ENCODE data around the gene LRRN2. TPM values are rescaled to one million over a fixed set of nuclear protein-coding genes. Genes with fewer than 3 reads are reported as not detected.

Gene LRRN2
- total and polyA plus RNA-seq, 9 of the 15 experiments (the other 6 are each of a cell fraction or from before 2014, with no cell fraction given) = 0.05 TPM; not detected in 8

- no peak for TF ChIP-seq ZNF644 (tag; IDR thresholded peaks at IDR 0.05; ENCODE audit: low read depth)
- no peak for TF ChIP-seq CEBPB (tag; IDR thresholded peaks at IDR 0.05)
- TF ChIP-seq DACH1 (IDR thresholded peaks at IDR 0.05; ENCODE audit: partially characterized antibody) = peak; percentile 51
- TF ChIP-seq SMC3 (conservative IDR thresholded peaks at IDR 0.05; ENCODE audit: insufficient read depth, low read depth, low read length) = no peak
- no peak for TF ChIP-seq ZFX (CRISPR knock-in tag; IDR thresholded peaks at IDR 0.05)
- no peak for TF ChIP-seq STAT5A (IDR thresholded peaks at IDR 0.05; ENCODE audit: borderline replicate concordance, low read length)
- TF ChIP-seq RBM14 (IDR thresholded peaks at IDR 0.05; ENCODE audit: borderline replicate concordance, insufficient read depth, low read depth, low read length) = no peak
- TF ChIP-seq GATAD2B (IDR thresholded peaks at IDR 0.05; ENCODE audit: borderline replicate concordance) = no peak
- no peak for TF ChIP-seq ASH1L (IDR thresholded peaks at IDR 0.05; ENCODE audit: borderline replicate concordance, low read depth, partially characterized antibody)
- TF ChIP-seq NELFE (IDR thresholded peaks at IDR 0.05; ENCODE audit: insufficient read depth, insufficient read length) = no peak
- TF ChIP-seq RBFOX2 (IDR thresholded peaks at IDR 0.05; ENCODE audit: low read depth, low read length) = 0 out of 2 replicates have a peak, but pooled peaks have one; percentile 19
- no peak for TF ChIP-seq SAFB (IDR thresholded peaks at IDR 0.05; ENCODE audit: borderline replicate concordance, low read depth, low read length)
- no peak for TF ChIP-seq SLC30A9 (CRISPR knock-in tag; IDR thresholded peaks at IDR 0.05)
- TF ChIP-seq RBM15 (IDR thresholded peaks at IDR 0.05; ENCODE audit: insufficient read depth, low read length) = no peak
- no peak for TF ChIP-seq ZNF764 (CRISPR knock-in tag; IDR thresholded peaks at IDR 0.05; ENCODE audit: low read depth)
- TF ChIP-seq RBM39 (optimal IDR thresholded peaks at IDR 0.05; ENCODE audit: low read depth, low read length) = no peak
- no peak for TF ChIP-seq RBBP5 (IDR thresholded peaks at IDR 0.05; ENCODE audit: borderline replicate concordance, insufficient read depth, low read length, poor library complexity, severe bottlenecking)
- TF ChIP-seq XRCC4 (IDR thresholded peaks at IDR 0.05; ENCODE audit: extremely low read depth, insufficient read depth, insufficient read length) = no peak
- no peak for TF ChIP-seq ZNF77 (CRISPR knock-in tag; IDR thresholded peaks at IDR 0.05)
- TF ChIP-seq HDAC6 (IDR thresholded peaks at IDR 0.05; ENCODE audit: low read depth, low read length) = no peak
- no peak for TF ChIP-seq U2AF2 (optimal IDR thresholded peaks at IDR 0.05; ENCODE audit: low read depth, low read length)
- TF ChIP-seq KDM5B (IDR thresholded peaks at IDR 0.05; ENCODE audit: insufficient replicate concordance, low read depth, low read length) = no peak
- TF ChIP-seq KLF10 (CRISPR knock-in tag; IDR thresholded peaks at IDR 0.05) = no peak
- TF ChIP-seq NRF1 (conservative IDR thresholded peaks at IDR 0.05 in 1 of 2, IDR thresholded peaks at IDR 0.05 in 1 of 2) = 0 out of 4 replicates have a peak, but pooled peaks have one; percentile 28 to 38
- TF ChIP-seq, protein P1, sequence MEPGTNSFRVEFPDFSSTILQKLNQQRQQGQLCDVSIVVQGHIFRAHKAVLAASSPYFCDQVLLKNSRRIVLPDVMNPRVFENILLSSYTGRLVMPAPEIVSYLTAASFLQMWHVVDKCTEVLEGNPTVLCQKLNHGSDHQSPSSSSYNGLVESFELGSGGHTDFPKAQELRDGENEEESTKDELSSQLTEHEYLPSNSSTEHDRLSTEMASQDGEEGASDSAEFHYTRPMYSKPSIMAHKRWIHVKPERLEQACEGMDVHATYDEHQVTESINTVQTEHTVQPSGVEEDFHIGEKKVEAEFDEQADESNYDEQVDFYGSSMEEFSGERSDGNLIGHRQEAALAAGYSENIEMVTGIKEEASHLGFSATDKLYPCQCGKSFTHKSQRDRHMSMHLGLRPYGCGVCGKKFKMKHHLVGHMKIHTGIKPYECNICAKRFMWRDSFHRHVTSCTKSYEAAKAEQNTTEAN (CRISPR knock-in tag; IDR thresholded peaks at IDR 0.05) = no peak
- no peak for TF ChIP-seq RBM22 (IDR thresholded peaks at IDR 0.05; ENCODE audit: low read depth, low read length, poor library complexity, severe bottlenecking)
- no peak for TF ChIP-seq ZNF134 (CRISPR knock-in tag; conservative IDR thresholded peaks at IDR 0.05)
- TF ChIP-seq ZNF445 (CRISPR knock-in tag; IDR thresholded peaks at IDR 0.05; ENCODE audit: low read depth) = no peak
- no peak for TF ChIP-seq RFX7 (CRISPR knock-in tag; IDR thresholded peaks at IDR 0.05)
- no peak for TF ChIP-seq ZNF444 (CRISPR knock-in tag; IDR thresholded peaks at IDR 0.05)
Measured at GRCh38 chr1:204630132-204630905, 55.2 kb downstream of the LRRN2 start (continued).

All from K562 (cell line).